ENCODE results near the gene BPI. TPM values are rescaled to one million over a fixed set of nuclear protein-coding genes. Genes with fewer than 3 reads are reported as not detected.

Gene BPI
- total RNA-seq, 1 experiment from 2014 or later = not detected

- POLR2A ChIA-PET = no interaction called here
- Mint-ChIP-seq H3K4me3 (ENCODE audit: unreplicated experiment) (no peak overlapping the region), H3K27ac (ENCODE audit: unreplicated experiment) (no peak overlapping the region), H3K27me3 (ENCODE audit: insufficient read depth, unreplicated experiment) (peaks cover 12% of the 10 kb centered on the region), H3K9me3 (ENCODE audit: unreplicated experiment) (no peaks in the 10 kb centered on the region), H3K36me3 (ENCODE audit: insufficient read depth, unreplicated experiment) (no peaks in the 10 kb centered on the region), H3K4me1 (ENCODE audit: low read depth, unreplicated experiment) (no peaks in the 10 kb centered on the region)
- BruUV-seq (replicated peaks) = no TSS peak
- no peak overlapping the region for H3K4me3 ChIP-seq (ENCODE audit: low read depth, low read length)
- H3K4me1 ChIP-seq = no peaks in the 10 kb centered on the region
- CTCF ChIA-PET = no interaction called here
- no peak for TF ChIP-seq CTCF (IDR thresholded peaks at IDR 0.05; ENCODE audit: insufficient read depth in 1 of 2, low read depth in 1 of 2, low read length in 1 of 2, severe bottlenecking in 1 of 2, unreplicated experiment in 1 of 2)
- no peaks in the 10 kb centered on the region for H3K27me3 ChIP-seq (replicated peaks; ENCODE audit: control insufficient read depth, insufficient read depth, low read length)
- H3K9me3 ChIP-seq = peaks cover 8% of the 10 kb centered on the region; the same call in 1 of the 2 replicates
- no peak for DNase-seq
- intact Hi-C loops (cut with micrococcal nuclease; ENCODE audit: unreplicated experiment) = no loop called here
- H3K36me3 ChIP-seq (ENCODE audit: control insufficient read depth, insufficient read depth, low read length) = no peaks in the 10 kb centered on the region
Measured at GRCh38 chr20:38306379-38306778, 2.4 kb downstream of the BPI start.

GRCh38 chr20:38307371-38308046 lies 3.6 kb downstream of the BPI start:
- Mint-ChIP-seq H3K27ac (ENCODE audit: unreplicated experiment) (no peak overlapping the region), H3K9me3 (ENCODE audit: unreplicated experiment) (no peaks in the 10 kb centered on the region), H3K36me3 (ENCODE audit: insufficient read depth, unreplicated experiment) (no peaks in the 10 kb centered on the region), H3K4me1 (ENCODE audit: low read depth, unreplicated experiment) (no peaks in the 10 kb centered on the region), H3K27me3 (ENCODE audit: insufficient read depth, unreplicated experiment) (peaks cover 12% of the 10 kb centered on the region), H3K4me3 (ENCODE audit: unreplicated experiment) (no peak overlapping the region)
- ChIA-PET CTCF (interaction anchor here (0.7 to 1.1 kb wide), 4 partner anchors 10 to 31 kb away, joined by 3 read pairs; no protein-coding TSS in a partner anchor), POLR2A (no interaction called here)
- no peaks in the 10 kb centered on the region for H3K27me3 ChIP-seq (replicated peaks; ENCODE audit: control insufficient read depth, insufficient read depth, low read length)
- BruUV-seq (replicated peaks) = no TSS peak
- H3K4me3 ChIP-seq (ENCODE audit: low read depth, low read length) = no peak overlapping the region
- H3K36me3 ChIP-seq (ENCODE audit: control insufficient read depth, insufficient read depth, low read length) = no peaks in the 10 kb centered on the region
- intact Hi-C loops (cut with micrococcal nuclease; ENCODE audit: unreplicated experiment) = no loop called here
- TF ChIP-seq CTCF (IDR thresholded peaks at IDR 0.05; ENCODE audit: insufficient read depth in 1 of 2, low read depth in 1 of 2, low read length in 1 of 2, severe bottlenecking in 1 of 2, unreplicated experiment in 1 of 2) = no peak
- no peak for DNase-seq
- H3K9me3 ChIP-seq = peaks cover 8% of the 10 kb centered on the region; the same call in 1 of the 2 replicates
- no peaks in the 10 kb centered on the region for H3K4me1 ChIP-seq

GRCh38 chr20:38308047-38308438 lies 4.1 kb downstream of the BPI start:
- intact Hi-C loops (cut with micrococcal nuclease; ENCODE audit: unreplicated experiment) = no loop called here
- no peak for DNase-seq
- Histone ChIP-seq H3K4me1 (no peaks in the 10 kb centered on the region), H3K4me3 (ENCODE audit: low read depth, low read length) (no peak overlapping the region), H3K36me3 (ENCODE audit: control insufficient read depth, insufficient read depth, low read length) (no peaks in the 10 kb centered on the region), H3K27me3 (replicated peaks; ENCODE audit: control insufficient read depth, insufficient read depth, low read length) (no peaks in the 10 kb centered on the region), H3K9me3 (peaks cover 8% of the 10 kb centered on the region; the same call in 1 of the 2 replicates)
- H3K27ac Mint-ChIP-seq (ENCODE audit: unreplicated experiment) = no peak overlapping the region
- no TSS peak for BruUV-seq (replicated peaks)
- no peak overlapping the region for H3K4me3 Mint-ChIP-seq (ENCODE audit: unreplicated experiment)
- ChIA-PET POLR2A (no interaction called here), CTCF (interaction anchor here (0.9 to 1.1 kb wide), 2 partner anchors 9 to 30 kb away, joined by 3 read pairs; no protein-coding TSS in a partner anchor)
- no peaks in the 10 kb centered on the region for H3K36me3 Mint-ChIP-seq (ENCODE audit: insufficient read depth, unreplicated experiment)
- no peaks in the 10 kb centered on the region for H3K9me3 Mint-ChIP-seq (ENCODE audit: unreplicated experiment)
- H3K27me3 Mint-ChIP-seq (ENCODE audit: insufficient read depth, unreplicated experiment) = peaks cover 10% of the 10 kb centered on the region
- TF ChIP-seq CTCF (IDR thresholded peaks at IDR 0.05; ENCODE audit: insufficient read depth in 1 of 2, low read depth in 1 of 2, low read length in 1 of 2, severe bottlenecking in 1 of 2, unreplicated experiment in 1 of 2) = no peak
- H3K4me1 Mint-ChIP-seq (ENCODE audit: low read depth, unreplicated experiment) = no peaks in the 10 kb centered on the region
